K562 (cell line): ENCODE results near the gene SYPL2. TPM values are rescaled to one million over a fixed set of nuclear protein-coding genes. Genes with fewer than 3 reads are reported as not detected.

ENCODE experiments used
- BDP1 ChIP-seq: IDR thresholded peaks from 3 replicates; pipeline ENCODE4 v1.6.1; 2011; ENCODE audit not compliant: insufficient read length, insufficient read depth
- CTBP1 ChIP-seq: fragments of 450-650 bp; IDR thresholded peaks from 2 replicates; pipeline ENCODE4 v1.6.1; 2016; ENCODE audit warnings: borderline replicate concordance
- CXXC5 ChIP-seq: fragments of 250-450 bp; sonication (Bioruptor Pico); IDR thresholded peaks from 2 replicates; pipeline ENCODE4 v1.8.0; 2022; ENCODE audit warnings: inconsistent platforms, mild to moderate bottlenecking, moderate library complexity
- ETV6 ChIP-seq, 3 experiments: fragments of 150-350 bp in 1 of 3; sonication (generic) in 1 of 3; formaldehyde crosslinking in 1 of 3; IDR thresholded peaks; 2 replicates each; pipeline versions ENCODE4 v1.6.1 to v1.8.0; 2014 to 2022; ENCODE audit warnings: borderline replicate concordance in 2 of 3, low read depth in 2 of 3, antibody characterized with exemption in 1 of 3, low read length in 1 of 3, mild to moderate bottlenecking in 1 of 3, missing genetic modification reagents in 1 of 3
- HSF4 ChIP-seq: fragments of 250-450 bp; sonication (Bioruptor Pico); IDR thresholded peaks from 2 replicates; pipeline ENCODE4 v2.1.2; 2022; ENCODE audit warnings: mild to moderate bottlenecking, moderate library complexity, borderline replicate concordance
- NBN ChIP-seq: fragments of 450-650 bp; IDR thresholded peaks from 2 replicates; pipeline ENCODE4 v1.6.1; 2016; ENCODE audit warnings: low read depth, mild to moderate bottlenecking
- RNF2 ChIP-seq: sonication (generic); IDR thresholded peaks from 2 replicates; pipeline ENCODE4 v1.6.1; 2016
- SP1 ChIP-seq: sonication (generic); formaldehyde crosslinking; IDR thresholded peaks from 2 replicates; pipeline ENCODE4 v1.8.1; 2022; ENCODE audit warnings: mild to moderate bottlenecking, missing genetic modification reagents
- TARDBP ChIP-seq: fragments of 450-650 bp; IDR thresholded peaks from 2 replicates; pipeline ENCODE4 v1.6.1; 2016
- XRCC5 ChIP-seq: fragments of 200-400 bp; formaldehyde crosslinking; IDR thresholded peaks from 2 replicates; pipeline ENCODE4 v1.6.1; 2017; ENCODE audit warnings: low read depth, mild to moderate bottlenecking, low read length
- ZFP30 ChIP-seq: fragments of 250-450 bp; sonication (Bioruptor Pico); IDR thresholded peaks from 2 replicates; pipeline ENCODE4 v1.8.0; 2022; ENCODE audit warnings: moderate library complexity, mild to moderate bottlenecking, inconsistent platforms, borderline replicate concordance
- ZNF57 ChIP-seq: fragments of 450-650 bp; formaldehyde crosslinking; IDR thresholded peaks from 2 replicates; pipeline ENCODE4 v1.4.0; 2020; ENCODE audit warnings: mild to moderate bottlenecking, moderate library complexity
- ZZZ3 ChIP-seq: fragments of 450-650 bp; IDR thresholded peaks from 2 replicates; pipeline ENCODE4 v1.6.1; 2016; ENCODE audit warnings: antibody characterized with exemption, mild to moderate bottlenecking, moderate library complexity
- polyA plus RNA-seq, 8 experiments: library from polyadenylated mRNA; depleted of rRNA in 4 of 8; stranded (reverse) in 5 of 8; unstranded in 3 of 8; fragments of >200 nt; fragmentation: Nextera tagmentation in 2 of 8; fragmentation: Illumina TruSeq in 1 of 8; extraction: Ambion mirVana in 2 of 8; extraction: Trizol in 1 of 8; gene quantifications; 2 replicates each; pipeline versions ENCODE4 v1.2.1 to v1.2.3, GENCODE V29; 2011 to 2014; ENCODE audit warnings: inconsistent platforms in 1 of 8, missing spikeins in 1 of 8
- total RNA-seq, 7 experiments: library from RNA; depleted of rRNA in 6 of 7; stranded (reverse); fragments of >200 nt in 6 of 7; fragmentation: Illumina TruSeq in 2 of 7; extraction: Trizol in 2 of 7; gene quantifications; 2 replicates each; pipeline versions ENCODE4 v1.2.1 to v1.2.3, GENCODE V29; 2011 to 2021; ENCODE audit warnings: low replicate concordance in 1 of 7
- TF ChIP-seq, protein P1 (sequence below): IDR thresholded peaks from 3 replicates; pipeline ENCODE4 v1.6.1; 2011; ENCODE audit warnings: borderline replicate concordance, mild to moderate bottlenecking, moderate library complexity; ENCODE audit not compliant: insufficient read length; ENCODE audit errors: extremely low read depth
- TF ChIP-seq, protein P2 (sequence below): sonication (generic); formaldehyde crosslinking; IDR thresholded peaks from 2 replicates; pipeline ENCODE4 v1.8.0; 2022; ENCODE audit warnings: missing genetic modification reagents, mild to moderate bottlenecking, borderline replicate concordance
- TF ChIP-seq, protein P3 (sequence below), 2 experiments: fragments of 150-350 bp in 1 of 2; IDR thresholded peaks; 2 replicates each; pipeline ENCODE4 v1.6.1; 2012 to 2016; ENCODE audit warnings: low read depth in 2 of 2, low read length in 2 of 2, mild to moderate bottlenecking in 1 of 2, moderate library complexity in 1 of 2
- TF ChIP-seq, protein P4 (sequence below), 2 experiments: fragments of 450-650 bp in 1 of 2; sonication (generic) in 1 of 2; formaldehyde crosslinking; conservative IDR thresholded peaks; 2 replicates each; pipeline versions ENCODE4 v1.4.0 to v1.8.1; 2020 to 2022; ENCODE audit warnings: mild to moderate bottlenecking in 1 of 2, missing genetic modification reagents in 1 of 2
- TF ChIP-seq, protein P5 (sequence below): fragments of 250-450 bp; sonication (Bioruptor Pico); IDR thresholded peaks from 2 replicates; pipeline ENCODE4 v1.6.1; 2021; ENCODE audit warnings: mild to moderate bottlenecking

The SYPL2 gene
- total and polyA plus RNA-seq, 9 of the 15 experiments (the other 6 are each of a cell fraction or from before 2014, with no cell fraction given), result 0.03 to 0.20 (median 0.07) TPM; not detected in 2

DNA sequence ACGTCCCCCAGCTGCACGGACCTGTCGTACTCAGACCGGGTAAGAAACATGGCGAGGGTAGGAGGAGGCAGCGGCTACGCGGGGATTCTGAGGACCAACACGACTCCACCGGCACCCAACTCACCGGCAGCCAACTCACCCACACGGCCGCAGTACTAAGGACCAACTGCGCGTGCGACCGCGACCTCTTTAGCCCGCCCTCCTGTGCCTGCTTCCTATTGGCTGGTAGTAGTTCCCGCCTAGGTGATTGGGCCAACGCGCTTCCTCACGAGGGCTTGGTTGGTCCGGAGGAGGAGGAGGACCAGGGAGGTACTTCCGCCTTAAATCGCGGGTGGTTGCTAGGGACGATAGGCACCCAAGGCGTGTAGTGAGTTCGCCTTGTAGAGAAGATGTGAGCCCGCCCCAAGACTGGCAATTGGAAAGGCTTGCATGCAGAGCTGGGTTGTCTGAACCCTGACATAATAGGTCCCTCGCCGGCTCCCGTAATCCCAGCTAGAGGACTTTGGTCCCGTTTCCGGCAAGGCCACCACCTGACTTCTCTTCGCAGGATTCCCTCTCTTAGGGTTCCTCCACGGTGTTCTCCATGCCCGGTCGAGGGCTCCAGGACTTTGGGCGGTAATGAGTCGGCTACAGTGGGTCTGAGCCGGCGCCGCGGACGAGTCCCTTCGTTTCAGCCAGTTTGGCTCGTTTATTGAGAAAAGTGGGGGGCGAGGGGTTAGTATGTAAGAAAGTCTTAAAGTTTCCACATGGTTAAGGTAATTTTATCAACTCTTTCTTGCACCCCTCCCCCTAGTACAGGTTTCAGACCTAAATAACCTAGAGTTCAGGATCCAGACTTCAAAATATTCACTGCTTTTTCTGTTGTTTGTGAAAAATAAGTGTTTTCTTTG lies 39.8 kb upstream of the SYPL2 start, which contains the start of gene PSMA5 (continued):
- TF ChIP-seq ZNF57 (CRISPR knock-in tag) (no peak), XRCC5 (no peak; the same call in 1 of the 2 replicates), NBN (no peak; the same call in 1 of the 2 replicates), CTBP1 (peak; percentile 88), CXXC5 (peak; percentile 82), TARDBP (no peak), SP1 (CRISPR knock-in tag) (peak; percentile 76), HSF4 (CRISPR knock-in tag) (no peak), RNF2 (peak; percentile 13; the same call in 1 of the 2 replicates), BDP1 (no peak), ZFP30 (CRISPR knock-in tag) (no peak), ETV6 (IDR thresholded peaks at IDR 0.05; ENCODE audit: borderline replicate concordance in 1 of 2, low read depth in 2 of 2, low read length in 1 of 2) (no peak), ETV6 (CRISPR knock-in tag; IDR thresholded peaks at IDR 0.05; ENCODE audit: borderline replicate concordance) (no peak), ZZZ3 (no peak)
- TF ChIP-seq, protein P1, sequence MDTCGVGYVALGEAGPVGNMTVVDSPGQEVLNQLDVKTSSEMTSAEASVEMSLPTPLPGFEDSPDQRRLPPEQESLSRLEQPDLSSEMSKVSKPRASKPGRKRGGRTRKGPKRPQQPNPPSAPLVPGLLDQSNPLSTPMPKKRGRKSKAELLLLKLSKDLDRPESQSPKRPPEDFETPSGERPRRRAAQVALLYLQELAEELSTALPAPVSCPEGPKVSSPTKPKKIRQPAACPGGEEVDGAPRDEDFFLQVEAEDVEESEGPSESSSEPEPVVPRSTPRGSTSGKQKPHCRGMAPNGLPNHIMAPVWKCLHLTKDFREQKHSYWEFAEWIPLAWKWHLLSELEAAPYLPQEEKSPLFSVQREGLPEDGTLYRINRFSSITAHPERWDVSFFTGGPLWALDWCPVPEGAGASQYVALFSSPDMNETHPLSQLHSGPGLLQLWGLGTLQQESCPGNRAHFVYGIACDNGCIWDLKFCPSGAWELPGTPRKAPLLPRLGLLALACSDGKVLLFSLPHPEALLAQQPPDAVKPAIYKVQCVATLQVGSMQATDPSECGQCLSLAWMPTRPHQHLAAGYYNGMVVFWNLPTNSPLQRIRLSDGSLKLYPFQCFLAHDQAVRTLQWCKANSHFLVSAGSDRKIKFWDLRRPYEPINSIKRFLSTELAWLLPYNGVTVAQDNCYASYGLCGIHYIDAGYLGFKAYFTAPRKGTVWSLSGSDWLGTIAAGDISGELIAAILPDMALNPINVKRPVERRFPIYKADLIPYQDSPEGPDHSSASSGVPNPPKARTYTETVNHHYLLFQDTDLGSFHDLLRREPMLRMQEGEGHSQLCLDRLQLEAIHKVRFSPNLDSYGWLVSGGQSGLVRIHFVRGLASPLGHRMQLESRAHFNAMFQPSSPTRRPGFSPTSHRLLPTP, result no peak
- TF ChIP-seq, protein P2, sequence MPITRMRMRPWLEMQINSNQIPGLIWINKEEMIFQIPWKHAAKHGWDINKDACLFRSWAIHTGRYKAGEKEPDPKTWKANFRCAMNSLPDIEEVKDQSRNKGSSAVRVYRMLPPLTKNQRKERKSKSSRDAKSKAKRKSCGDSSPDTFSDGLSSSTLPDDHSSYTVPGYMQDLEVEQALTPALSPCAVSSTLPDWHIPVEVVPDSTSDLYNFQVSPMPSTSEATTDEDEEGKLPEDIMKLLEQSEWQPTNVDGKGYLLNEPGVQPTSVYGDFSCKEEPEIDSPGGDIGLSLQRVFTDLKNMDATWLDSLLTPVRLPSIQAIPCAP (CRISPR knock-in tag), result no peak
- TF ChIP-seq, protein P3, sequence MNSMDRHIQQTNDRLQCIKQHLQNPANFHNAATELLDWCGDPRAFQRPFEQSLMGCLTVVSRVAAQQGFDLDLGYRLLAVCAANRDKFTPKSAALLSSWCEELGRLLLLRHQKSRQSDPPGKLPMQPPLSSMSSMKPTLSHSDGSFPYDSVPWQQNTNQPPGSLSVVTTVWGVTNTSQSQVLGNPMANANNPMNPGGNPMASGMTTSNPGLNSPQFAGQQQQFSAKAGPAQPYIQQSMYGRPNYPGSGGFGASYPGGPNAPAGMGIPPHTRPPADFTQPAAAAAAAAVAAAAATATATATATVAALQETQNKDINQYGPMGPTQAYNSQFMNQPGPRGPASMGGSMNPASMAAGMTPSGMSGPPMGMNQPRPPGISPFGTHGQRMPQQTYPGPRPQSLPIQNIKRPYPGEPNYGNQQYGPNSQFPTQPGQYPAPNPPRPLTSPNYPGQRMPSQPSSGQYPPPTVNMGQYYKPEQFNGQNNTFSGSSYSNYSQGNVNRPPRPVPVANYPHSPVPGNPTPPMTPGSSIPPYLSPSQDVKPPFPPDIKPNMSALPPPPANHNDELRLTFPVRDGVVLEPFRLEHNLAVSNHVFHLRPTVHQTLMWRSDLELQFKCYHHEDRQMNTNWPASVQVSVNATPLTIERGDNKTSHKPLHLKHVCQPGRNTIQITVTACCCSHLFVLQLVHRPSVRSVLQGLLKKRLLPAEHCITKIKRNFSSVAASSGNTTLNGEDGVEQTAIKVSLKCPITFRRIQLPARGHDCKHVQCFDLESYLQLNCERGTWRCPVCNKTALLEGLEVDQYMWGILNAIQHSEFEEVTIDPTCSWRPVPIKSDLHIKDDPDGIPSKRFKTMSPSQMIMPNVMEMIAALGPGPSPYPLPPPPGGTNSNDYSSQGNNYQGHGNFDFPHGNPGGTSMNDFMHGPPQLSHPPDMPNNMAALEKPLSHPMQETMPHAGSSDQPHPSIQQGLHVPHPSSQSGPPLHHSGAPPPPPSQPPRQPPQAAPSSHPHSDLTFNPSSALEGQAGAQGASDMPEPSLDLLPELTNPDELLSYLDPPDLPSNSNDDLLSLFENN (IDR thresholded peaks at IDR 0.05; ENCODE audit: low read depth in 2 of 2, low read length in 2 of 2), result no peak
- TF ChIP-seq, protein P4, sequence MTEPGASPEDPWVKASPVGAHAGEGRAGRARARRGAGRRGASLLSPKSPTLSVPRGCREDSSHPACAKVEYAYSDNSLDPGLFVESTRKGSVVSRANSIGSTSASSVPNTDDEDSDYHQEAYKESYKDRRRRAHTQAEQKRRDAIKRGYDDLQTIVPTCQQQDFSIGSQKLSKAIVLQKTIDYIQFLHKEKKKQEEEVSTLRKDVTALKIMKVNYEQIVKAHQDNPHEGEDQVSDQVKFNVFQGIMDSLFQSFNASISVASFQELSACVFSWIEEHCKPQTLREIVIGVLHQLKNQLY (CRISPR knock-in tag; conservative IDR thresholded peaks at IDR 0.05), result 0 out of 4 replicates have a peak, but pooled peaks of 1 of the 2 experiments have one; percentile 65
- TF ChIP-seq, protein P5, sequence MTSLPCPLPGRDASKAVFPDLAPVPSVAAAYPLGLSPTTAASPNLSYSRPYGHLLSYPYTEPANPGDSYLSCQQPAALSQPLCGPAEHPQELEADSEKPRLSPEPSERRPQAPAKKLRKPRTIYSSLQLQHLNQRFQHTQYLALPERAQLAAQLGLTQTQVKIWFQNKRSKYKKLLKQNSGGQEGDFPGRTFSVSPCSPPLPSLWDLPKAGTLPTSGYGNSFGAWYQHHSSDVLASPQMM, result no peak
